IMR-90 (cell line): ENCODE measurements around the gene RHBDF2. TPM values are rescaled to one million over a fixed set of nuclear protein-coding genes. Genes with fewer than 3 reads are reported as not detected.
A peak's percentile ranks its signal among the peaks of the same experiment; 100 is the strongest.

Experiments used
- ATAC-seq: fragments of 200-7000 bp; cut with Tn5 transposase; 2 replicates; pipeline ENCODE4 v1.9.1; 2020; ENCODE audit warnings: low read depth, mild to moderate bottlenecking, moderate library complexity
- BruUV-seq: library from RNA; stranded (reverse); fragments of 400-500 nt; replicated peaks from 2 replicates; lab custom pipeline; 2021; lab: Mats Ljungman, UMichigan
- CTCF ChIA-PET: fragments of 300-600 bp; formaldehyde crosslinking; extraction: SDS; loops from one replicate; lab custom pipeline; 2021; ENCODE audit warnings: antibody characterized with exemption; lab: Yijun Ruan, JAX
- POLR2A ChIA-PET: fragments of 300-600 bp; sonication (Branson Sonifier 250); formaldehyde crosslinking; loops from one replicate; lab custom pipeline; 2022; ENCODE audit warnings: antibody characterized with exemption; ENCODE audit not compliant: unreplicated experiment; lab: Charles Lee
- DNase-seq: peaks from one replicate; pipeline ENCODE4 v3.0.0; 2013
- H2AFZ ChIP-seq: replicated peaks from 2 replicates; pipeline ENCODE3; 2013; ENCODE audit warnings: low read length, mild to moderate bottlenecking; ENCODE audit not compliant: poor library complexity
- H2AK5ac ChIP-seq: 2 replicates; pipeline ENCODE4 v1.6.1; 2013; ENCODE audit warnings: low read depth, low read length, inconsistent platforms
- H2AK9ac ChIP-seq: replicated peaks from 2 replicates; pipeline ENCODE3; 2013; ENCODE audit warnings: mild to moderate bottlenecking, low read depth, low read length, moderate library complexity; ENCODE audit not compliant: poor library complexity
- H2BK120ac ChIP-seq: 2 replicates; pipeline ENCODE4 v1.6.1; 2013; ENCODE audit warnings: low read depth, low read length, inconsistent platforms
- H2BK15ac ChIP-seq: 3 replicates; pipeline ENCODE4 v1.6.1; 2013; ENCODE audit warnings: low read depth, low read length, inconsistent platforms
- H2BK20ac ChIP-seq: 2 replicates; pipeline ENCODE4 v1.6.1; 2013; ENCODE audit warnings: low read depth, mild to moderate bottlenecking, inconsistent platforms, low read length, moderate library complexity
- H2BK5ac ChIP-seq: 2 replicates; pipeline ENCODE4 v1.6.1; 2013; ENCODE audit warnings: mild to moderate bottlenecking, low read depth, low read length, inconsistent platforms; ENCODE audit not compliant: poor library complexity, severe bottlenecking
- H3K14ac ChIP-seq: replicated peaks from 2 replicates; pipeline ENCODE4 v1.6.1; 2013; ENCODE audit warnings: low read depth, low read length, inconsistent platforms
- H3K18ac ChIP-seq: 2 replicates; pipeline ENCODE4 v1.6.1; 2013; ENCODE audit warnings: low read depth, low read length, control low read depth
- H3K23ac ChIP-seq: 2 replicates; pipeline ENCODE4 v1.6.1; 2013; ENCODE audit warnings: low read depth, low read length, inconsistent platforms
- H3K27ac ChIP-seq: 2 replicates; pipeline ENCODE4 v1.5.1; 2013; ENCODE audit warnings: mild to moderate bottlenecking, control low read depth, low read length; ENCODE audit not compliant: insufficient read depth
- H3K27me3 ChIP-seq: 2 replicates; pipeline ENCODE4 v1.6.1; 2013; ENCODE audit warnings: low read length; ENCODE audit not compliant: control insufficient read depth, insufficient read depth
- H3K36me3 ChIP-seq: 2 replicates; pipeline ENCODE4 v1.6.1; 2013; ENCODE audit warnings: low read length, mixed read lengths; ENCODE audit not compliant: control insufficient read depth, insufficient read depth
- H3K4ac ChIP-seq: 2 replicates; pipeline ENCODE4 v1.6.1; 2013; ENCODE audit warnings: low read depth, low read length, inconsistent platforms
- H3K4me1 ChIP-seq: 2 replicates; pipeline ENCODE4 v1.6.1; 2013; ENCODE audit warnings: low read length, mixed read lengths; ENCODE audit not compliant: control insufficient read depth, insufficient read depth
- H3K4me2 ChIP-seq: 2 replicates; pipeline ENCODE4 v1.6.1; 2013; ENCODE audit warnings: low read depth, mild to moderate bottlenecking, control low read depth, low read length, moderate library complexity
- H3K4me3 ChIP-seq: 2 replicates; pipeline ENCODE4 v1.5.1; 2013; ENCODE audit warnings: low read depth, mild to moderate bottlenecking, control low read depth, low read length, moderate library complexity; ENCODE audit not compliant: insufficient read depth
- H3K56ac ChIP-seq: 2 replicates; pipeline ENCODE4 v1.6.1; 2013; ENCODE audit warnings: low read length, inconsistent platforms; ENCODE audit not compliant: insufficient read depth; ENCODE audit errors: extremely low read depth
- H3K79me1 ChIP-seq, 2 experiments: 2 replicates each; pipeline ENCODE4 v1.6.1; 2013; ENCODE audit warnings: low read length in 2 of 2, inconsistent platforms in 1 of 2, low read depth in 1 of 2
- H3K9ac ChIP-seq: 2 replicates; pipeline ENCODE4 v1.6.1; 2013; ENCODE audit warnings: low read depth, low read length, control low read depth
- H3K9me1 ChIP-seq: 2 replicates; pipeline ENCODE4 v1.6.1; 2013; ENCODE audit warnings: low read length, inconsistent platforms; ENCODE audit not compliant: insufficient read depth
- H3K9me3 ChIP-seq: 2 replicates; pipeline ENCODE4 v1.6.1; 2013; ENCODE audit warnings: low read length; ENCODE audit not compliant: control insufficient read depth, insufficient read depth
- H4K20me1 ChIP-seq: 2 replicates; pipeline ENCODE4 v1.6.1; 2013; ENCODE audit warnings: low read length, inconsistent platforms; ENCODE audit not compliant: insufficient read depth
- H4K5ac ChIP-seq: 2 replicates; pipeline ENCODE4 v1.6.1; 2013; ENCODE audit warnings: mild to moderate bottlenecking, low read depth, low read length, control low read depth
- H4K8ac ChIP-seq, 2 experiments: 2 replicates each; pipeline ENCODE4 v1.6.1; 2013; ENCODE audit warnings: low read depth in 2 of 2, low read length in 2 of 2, control low read depth in 1 of 2, inconsistent platforms in 1 of 2
- H4K91ac ChIP-seq: 2 replicates; pipeline ENCODE4 v1.6.1; 2013; ENCODE audit warnings: low read depth, low read length, inconsistent platforms; ENCODE audit not compliant: insufficient read depth
- CEBPB ChIP-seq: IDR thresholded peaks from 2 replicates; pipeline ENCODE4 v1.6.1; 2012; ENCODE audit warnings: low read depth, low read length, improper control_type of control experiment
- CHD1 ChIP-seq: IDR thresholded peaks from 2 replicates; pipeline ENCODE4 v1.6.1; 2012; ENCODE audit warnings: low read depth, low read length, improper control_type of control experiment
- POLR2A ChIP-seq: IDR thresholded peaks from 2 replicates; pipeline ENCODE4 v1.6.1; 2012; ENCODE audit warnings: mild to moderate bottlenecking, low read depth, low read length
- RCOR1 ChIP-seq: IDR thresholded peaks from 2 replicates; pipeline ENCODE4 v1.6.1; 2012; ENCODE audit warnings: mild to moderate bottlenecking, low read length, improper control_type of control experiment; ENCODE audit not compliant: insufficient replicate concordance
- RFX5 ChIP-seq: IDR thresholded peaks from 2 replicates; pipeline ENCODE4 v1.8.0; 2012; ENCODE audit warnings: low read depth, mild to moderate bottlenecking, low read length, moderate library complexity
- WGBS, 2 experiments: methylation state at CpG; one replicate each; pipeline versions ENCODE4 v1.1.5 to v1.1.7; 2013; ENCODE audit warnings: missing lambda C conversion rate in 2 of 2; ENCODE audit not compliant: insufficient read length in 1 of 2; ENCODE audit errors: extremely low coverage in 2 of 2; 5-methylcytosine and 5-hydroxymethylcytosine counted together
- dilution Hi-C: fragments of 300-500 bp; cut with HindIII; formaldehyde crosslinking; loops from one replicate; pipeline ENCODE4 v1.14.3; 2018; ENCODE audit warnings: low sequenced_read_pairs; ENCODE audit not compliant: unreplicated experiment
- in situ Hi-C: fragments of 300-500 bp; cut with MboI; formaldehyde crosslinking; loops from 3 replicates; pipeline ENCODE4 v1.14.3; 2019; ENCODE audit warnings: low sequenced_read_pairs, inconsistent platforms, mixed read lengths
- intact Hi-C: fragments of 100-400 bp; cut with micrococcal nuclease; formaldehyde crosslinking; loops from 2 replicates; pipeline ENCODE4 v1.10.0; 2022
- polyA plus RNA-seq, 3 experiments: library from polyadenylated mRNA; depleted of rRNA; stranded (reverse); fragments of >200 nt; gene quantifications; 2 replicates each; pipeline ENCODE4 v1.2.3, GENCODE V29; 2012; ENCODE audit warnings: low replicate concordance in 1 of 3
- total RNA-seq: library from RNA; depleted of rRNA; stranded (reverse); fragments of >200 nt; gene quantifications from 2 replicates; pipeline ENCODE4 v1.2.3, GENCODE V29; 2012

RHBDF2 gene
- total and polyA plus RNA-seq, 2 of the 4 experiments (the other 2 are of a cell fraction) = 1.3 to 8.3 TPM

DNA sequence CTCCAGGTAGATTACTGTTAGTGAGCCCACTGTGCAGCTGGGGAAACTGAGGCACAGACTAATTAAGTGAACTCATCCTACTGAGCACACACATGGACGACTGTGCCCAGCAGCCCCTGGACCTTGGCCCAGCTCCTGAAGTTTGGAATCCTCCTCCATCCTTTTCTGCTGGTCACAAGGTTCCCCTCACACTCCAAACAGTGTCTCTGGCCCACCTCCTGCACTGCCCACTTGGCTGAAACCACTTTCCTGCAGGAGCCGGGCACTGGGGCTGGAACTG, 3.6 kb downstream of the RHBDF2 start:
- Histone ChIP-seq H3K9ac (peak overlapping the region; percentile 36), H4K20me1 (no peaks in the 10 kb centered on the region), H3K23ac (peak overlapping the region; percentile 58; the same call in 1 of the 2 replicates), H3K4me1 (peaks cover 39% of the 10 kb centered on the region), H4K91ac (peak overlapping the region; percentile 79; the same call in 1 of the 2 replicates), H3K4ac (peak overlapping the region; percentile 76), H3K4me2 (peak overlapping the region; percentile 69; the same call in 1 of the 2 replicates), H2AK9ac (peak overlapping the region; percentile 65), H3K4me3 (no peak overlapping the region), H3K18ac (peak overlapping the region; percentile 92), H3K9me1 (peaks cover 16% of the 10 kb centered on the region), H2BK120ac (peak overlapping the region; percentile 79), H2BK15ac (peak overlapping the region; percentile 87; the same call in 2 of the 3 replicates), H3K36me3 (no peaks in the 10 kb centered on the region), H3K14ac (peak overlapping the region; percentile 91), H2BK20ac (peak overlapping the region; percentile 84), H4K5ac (peak overlapping the region; percentile 98), H2BK5ac (peak overlapping the region; percentile 77), H4K8ac (peak overlapping the region; percentile 77 to 99), H3K27ac (peak overlapping the region; percentile 70), H3K27me3 (no peaks in the 10 kb centered on the region), H3K79me1 (peaks cover 4 to 34% of the 10 kb centered on the region in 2 experiments; a peak in 3 of 4 replicates), H2AK5ac (peak overlapping the region; percentile 67), H2AFZ (peak overlapping the region; percentile 94), H3K56ac (peak overlapping the region; percentile 51; the same call in 1 of the 2 replicates), H3K9me3 (no peaks in the 10 kb centered on the region)
- ChIA-PET CTCF (no interaction called here), POLR2A (no interaction called here)
- no CpG with 5 or more reads among the region's 2 CpGs for WGBS, 2 experiments
- dilution Hi-C loops = no loop called here
- ATAC-seq = no peak
- in situ Hi-C loops = no loop called here
- no TSS peak for BruUV-seq
- TF ChIP-seq RFX5 (no peak), RCOR1 (no peak), CEBPB (no peak), POLR2A (no peak), CHD1 (no peak)
- intact Hi-C loops = no loop called here
- DNase-seq = no peak
